Medulla oblongata (tissue), 1 donor: ENCODE results near the gene NUPR1.
"Not testable (repeated sequence)": the region's sequence is repeated elsewhere in the genome, so short reads cannot be mapped to it uniquely, and the experiment has no call there.

Experiments used
- DNase-seq: peaks from one replicate; pipeline ENCODE4 v3.0.0-alpha.2; 2015; ENCODE audit errors: extremely low spot score

The NUPR1 gene

DNA sequence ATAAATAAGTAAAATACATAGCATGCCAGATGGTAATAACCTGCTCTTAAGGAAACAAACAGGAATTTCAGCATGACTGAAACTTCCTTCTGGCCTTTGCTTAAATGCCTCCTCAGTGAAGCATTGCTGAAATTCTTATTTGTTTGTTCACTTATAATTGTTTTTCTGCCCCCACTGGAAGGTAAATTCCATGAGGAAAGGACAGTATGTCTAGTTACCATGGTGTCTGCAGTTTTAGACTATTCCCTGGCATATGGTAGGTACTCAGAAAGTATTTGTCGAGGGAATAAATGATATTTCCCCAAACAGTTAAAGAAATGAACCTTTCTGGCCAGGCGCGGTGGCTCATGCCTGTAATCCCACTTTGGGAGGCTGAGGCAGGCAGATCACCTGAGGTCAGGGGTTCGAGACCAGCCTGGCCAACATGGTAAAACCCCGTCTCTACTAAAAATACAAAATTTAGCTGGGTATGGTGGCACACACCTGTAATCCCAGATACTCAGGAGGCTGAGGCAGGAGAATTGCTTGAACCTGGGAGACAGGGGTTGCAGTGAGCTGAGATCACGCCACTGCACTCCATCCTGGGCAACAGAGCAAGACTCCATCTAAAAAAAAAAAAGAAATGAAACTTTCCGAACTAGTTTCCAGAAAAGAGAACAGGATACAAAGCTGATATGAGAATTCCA, 11.5 kb downstream of the NUPR1 start:
- not testable (repeated sequence) for DNase-seq

DNA sequence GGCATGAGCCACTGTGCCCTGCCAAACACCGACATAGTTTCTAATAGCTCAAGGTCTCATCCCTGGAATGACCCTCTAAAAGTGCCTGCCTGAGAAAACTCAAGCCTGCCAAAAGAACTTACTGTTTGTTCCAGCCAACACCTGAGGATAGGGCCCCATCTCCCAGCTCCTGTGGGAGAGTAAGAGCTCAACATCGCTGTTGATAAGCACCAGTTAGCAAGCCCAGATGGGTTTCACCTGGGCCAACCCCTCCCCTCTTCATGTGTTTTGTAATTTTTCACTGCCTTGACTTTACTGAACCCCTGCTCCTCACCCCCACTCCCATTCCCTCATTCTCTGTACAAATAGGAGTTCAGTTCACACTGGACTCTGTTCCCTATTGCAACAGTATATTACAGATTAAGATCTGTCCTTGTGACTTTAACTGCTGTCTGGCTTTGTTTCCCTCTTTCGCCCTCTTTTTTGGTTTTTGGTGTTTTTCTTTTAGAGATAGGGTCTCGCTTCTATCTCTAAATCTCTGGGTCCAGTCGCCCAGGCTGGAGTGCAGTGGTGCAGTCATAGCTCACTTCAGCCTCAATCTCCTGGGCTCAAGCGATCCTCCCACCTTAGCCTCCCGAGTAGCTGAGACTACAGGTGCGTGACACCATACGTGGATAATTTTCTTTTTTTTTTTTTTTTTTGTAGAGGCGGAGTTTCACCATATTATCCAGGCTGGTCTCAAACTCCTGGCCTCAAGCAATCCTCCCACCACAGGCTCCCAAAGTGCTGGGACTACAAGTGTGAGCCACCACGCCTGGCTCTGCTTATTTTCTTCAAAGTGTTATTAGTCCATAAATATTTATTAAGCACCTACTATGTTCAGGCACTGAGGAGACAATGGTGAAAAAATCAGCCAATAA, 12.3 kb downstream of the NUPR1 start:
- no peak for DNase-seq

DNA sequence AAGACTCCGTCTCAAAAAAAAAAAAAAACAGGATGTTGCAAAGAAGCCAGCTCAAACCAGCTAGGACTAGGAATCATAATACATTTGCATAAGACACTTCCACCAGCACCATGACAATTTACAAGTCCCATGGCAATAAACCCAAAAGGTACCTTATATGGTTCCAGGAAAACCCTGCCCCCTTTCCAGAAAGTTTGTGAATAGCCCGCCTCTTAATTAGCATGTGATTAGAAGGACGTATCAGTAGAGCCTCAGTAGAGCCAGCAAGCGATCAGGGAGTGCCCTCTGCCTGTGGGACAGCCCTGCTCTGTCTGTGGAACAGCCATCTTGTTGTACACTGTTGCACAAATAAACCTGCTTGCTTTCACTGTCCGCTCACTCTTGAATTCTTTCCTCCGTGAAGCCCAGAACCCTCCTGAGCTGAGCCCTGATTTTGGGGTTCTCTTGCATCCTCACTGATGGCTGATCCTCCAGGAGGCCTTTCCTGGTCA, 14.0 kb downstream of the NUPR1 start:
- no peak for DNase-seq

DNA sequence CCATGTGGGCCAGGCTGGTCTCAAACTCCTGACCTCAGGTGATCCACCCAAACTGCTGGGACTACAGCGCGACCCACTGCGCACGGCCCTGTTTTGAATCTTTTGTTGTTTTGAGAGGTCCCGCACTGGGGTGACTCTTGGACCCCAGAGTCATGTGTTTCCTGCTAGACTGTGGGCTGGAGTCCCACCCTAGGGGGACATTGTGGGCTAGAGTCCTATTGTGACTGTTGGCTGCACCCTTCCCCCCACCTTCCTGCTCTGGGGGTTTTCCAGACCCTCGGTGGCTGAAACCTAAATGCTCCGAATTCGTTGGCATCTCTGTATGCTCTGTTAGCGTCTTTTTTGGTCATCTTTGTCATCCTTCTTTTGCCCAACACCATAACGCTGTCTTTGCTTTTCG, 16.0 kb downstream of the NUPR1 start:
- DNase-seq, result no peak

DNA sequence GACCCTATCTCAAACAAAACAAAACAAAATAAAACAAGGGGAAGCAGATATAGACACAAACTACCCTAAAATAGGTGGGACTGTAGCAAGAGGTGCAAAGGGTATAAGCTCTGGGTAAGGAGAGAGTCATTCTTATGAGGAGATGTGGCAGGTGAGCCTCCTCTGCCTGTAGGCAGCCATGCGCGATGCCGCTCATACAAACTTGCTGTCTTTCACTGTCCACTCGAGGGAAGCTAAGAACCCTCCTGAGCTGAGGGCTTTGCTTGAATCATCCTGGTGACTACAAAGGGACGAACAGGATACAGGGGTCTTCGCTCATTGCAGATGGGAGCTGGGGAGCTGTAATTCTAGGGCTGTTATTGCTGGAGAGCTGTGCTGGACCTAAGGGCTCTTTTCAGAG, 17.3 kb downstream of the NUPR1 start:
- no peak for DNase-seq

DNA sequence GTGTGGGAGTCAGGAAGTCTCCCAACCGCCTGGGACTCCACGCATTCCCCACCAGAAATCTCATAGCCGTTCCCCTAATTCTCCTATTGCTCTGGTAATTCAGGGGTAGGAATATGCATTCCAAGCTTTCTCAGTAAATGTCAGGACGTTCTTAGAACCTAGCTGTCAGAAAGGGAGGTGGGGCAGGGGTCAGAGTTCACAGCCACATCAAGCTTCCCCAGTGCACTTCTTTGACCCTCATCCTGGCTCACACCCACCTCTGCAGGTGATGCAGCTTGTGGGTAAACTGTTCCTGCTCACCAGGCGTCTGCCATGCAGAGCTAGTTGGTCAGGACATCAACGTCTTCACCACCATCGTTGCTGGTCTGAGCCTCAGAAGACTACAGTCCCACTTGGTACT, 18.1 kb downstream of the NUPR1 start:
- no peak for DNase-seq

DNA sequence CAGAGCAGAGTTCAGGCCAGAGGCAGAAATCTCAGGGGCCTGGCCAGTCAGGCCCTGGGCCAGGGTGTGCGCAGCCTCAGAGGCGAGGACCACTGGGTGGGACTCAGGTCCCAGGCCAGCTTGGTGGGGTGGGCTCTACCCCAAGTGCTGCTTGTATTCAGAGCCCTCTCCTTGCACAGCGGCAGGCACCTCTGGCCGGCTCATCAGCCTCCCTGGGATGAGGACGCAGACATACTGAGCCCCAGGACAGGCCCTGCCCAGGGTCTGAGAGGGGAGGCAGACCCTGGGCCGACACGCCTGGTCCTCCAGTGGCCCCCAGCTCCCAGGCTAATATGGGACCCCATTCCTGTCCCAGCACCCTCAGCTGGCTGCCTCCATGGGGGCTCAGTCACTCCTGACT, 24.5 kb downstream of the NUPR1 start:
- no peak for DNase-seq

DNA sequence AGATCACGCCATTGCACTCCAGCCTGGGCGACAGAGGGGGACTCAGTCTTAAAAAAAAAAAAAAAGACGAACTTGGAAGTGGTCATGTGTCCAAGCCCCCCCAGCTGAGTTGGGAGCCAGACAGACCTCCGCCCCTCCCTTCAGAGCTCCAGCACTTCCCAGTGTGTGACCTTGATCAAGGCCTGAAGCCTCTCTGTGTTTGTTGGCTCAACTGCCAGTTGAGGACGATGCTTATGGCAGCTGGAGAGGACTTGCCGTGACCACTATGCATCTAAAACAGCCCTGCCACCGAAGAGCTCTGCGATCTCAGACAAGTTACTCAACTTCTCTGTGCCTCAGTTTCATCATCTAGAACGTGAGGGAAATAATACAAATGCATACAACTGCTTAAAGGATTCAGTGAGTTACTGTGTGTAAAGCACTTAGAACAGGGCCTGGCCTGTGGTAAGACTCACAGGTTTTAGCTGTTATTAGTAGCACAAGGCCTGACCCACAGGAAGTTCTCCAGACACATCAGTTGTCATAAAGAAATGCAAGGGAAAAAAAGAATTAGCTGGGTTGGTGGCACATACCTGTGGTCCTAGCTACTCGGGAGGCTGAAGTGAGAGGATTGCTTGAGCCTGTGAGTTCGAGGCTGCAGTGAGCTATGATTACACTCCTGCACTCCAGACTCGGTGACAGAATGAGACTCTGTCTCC, 25.1 kb downstream of the NUPR1 start:
- no peak for DNase-seq

DNA sequence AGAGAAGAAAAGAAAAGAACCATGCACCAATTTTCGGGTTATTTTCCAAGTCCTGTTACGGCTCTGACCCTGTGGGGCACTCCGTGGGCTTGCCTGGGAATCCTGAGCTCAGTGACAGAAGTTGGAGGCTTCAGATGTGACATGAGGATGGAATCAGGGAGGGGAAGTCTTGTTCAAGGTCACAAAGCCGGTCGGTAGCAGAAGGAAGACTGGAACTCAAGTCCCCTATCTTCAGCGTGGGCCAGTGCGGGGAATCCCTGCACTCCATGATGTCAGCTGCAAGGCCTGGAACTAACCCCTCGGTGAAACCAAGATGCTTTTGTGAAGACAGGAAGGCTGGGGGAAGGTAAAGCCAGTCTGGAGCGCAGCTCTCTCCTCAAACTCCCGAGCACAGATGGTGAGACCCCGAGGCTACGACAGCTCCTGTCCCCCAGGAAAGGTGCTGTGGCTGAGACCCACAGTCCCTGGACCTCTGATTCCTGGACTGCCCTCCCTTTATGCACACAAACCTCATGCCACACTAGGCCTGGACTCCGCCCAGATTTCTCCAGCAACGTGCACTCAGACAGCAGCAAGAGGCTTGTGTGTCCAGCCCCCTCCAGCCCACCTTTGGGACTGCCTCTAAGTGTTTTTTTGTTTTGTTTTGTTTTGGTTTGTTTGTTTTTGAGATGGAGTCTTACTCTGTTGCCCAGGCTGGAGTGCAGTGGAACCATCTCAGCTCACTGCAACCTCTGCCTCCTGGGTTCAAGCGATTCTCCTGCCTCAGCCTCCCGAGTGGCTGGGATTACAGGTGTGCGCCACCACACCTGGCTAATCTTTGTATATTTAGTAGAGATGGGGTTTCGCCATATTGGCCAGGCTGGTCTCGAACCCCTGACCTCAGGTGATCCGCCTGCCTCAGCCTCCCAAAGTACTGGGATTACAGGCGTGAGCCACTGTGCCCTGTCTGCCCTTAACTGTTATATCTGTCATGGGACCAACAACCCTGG, 26.7 kb downstream of the NUPR1 start:
- no peak for DNase-seq

DNA sequence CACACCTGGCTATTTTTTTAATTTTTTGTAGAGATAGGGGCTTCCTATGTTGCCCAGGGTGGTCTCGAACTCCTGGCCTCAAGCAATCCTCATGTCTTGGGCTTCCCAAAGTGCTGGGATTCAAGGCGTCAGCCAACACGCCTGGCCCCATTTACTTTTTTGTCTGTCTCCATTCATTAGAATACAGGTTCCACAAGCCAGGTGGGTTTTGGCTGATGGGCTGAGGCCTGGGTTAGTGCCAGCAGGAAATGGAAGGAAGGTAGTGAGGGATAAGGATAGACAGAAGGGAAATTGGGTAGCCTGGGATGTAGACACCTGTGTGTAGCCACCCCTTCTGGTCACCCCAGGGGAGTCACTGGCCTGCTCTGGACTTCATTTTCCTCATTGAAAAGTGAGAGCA, 27.7 kb downstream of the NUPR1 start:
- DNase-seq, result no peak

DNA sequence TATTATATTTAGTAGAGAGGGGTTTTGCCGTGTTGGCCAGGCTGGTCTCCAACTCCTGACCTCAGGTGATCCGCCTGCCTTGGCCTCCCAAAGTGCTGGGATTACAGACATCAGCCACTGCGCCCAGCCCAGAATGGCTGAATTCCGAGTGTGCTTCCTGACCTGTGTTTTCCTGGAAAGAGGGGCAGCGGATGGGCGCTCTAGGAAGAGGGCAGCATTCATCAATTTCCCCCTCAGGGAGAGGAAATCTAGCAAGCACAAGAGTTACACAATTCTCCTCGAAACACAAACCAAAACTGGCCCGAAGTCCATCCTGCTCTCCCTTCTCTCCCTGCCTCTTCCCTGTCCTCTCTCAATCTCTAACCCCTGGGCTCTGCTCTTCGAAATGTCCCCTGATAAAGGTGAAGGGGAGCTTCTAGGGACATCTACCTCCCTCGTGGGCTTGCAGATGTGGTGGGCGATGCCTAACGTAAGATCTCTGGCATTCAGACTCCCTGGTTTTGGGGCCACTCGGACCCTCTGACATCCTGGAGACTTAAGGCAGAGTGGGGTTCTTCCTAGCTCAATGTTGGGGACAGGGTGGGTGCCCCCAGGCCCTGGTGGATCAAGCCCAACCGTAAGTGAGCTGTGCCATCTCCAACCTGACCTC, 33.2 kb downstream of the NUPR1 start:
- no peak for DNase-seq

DNA sequence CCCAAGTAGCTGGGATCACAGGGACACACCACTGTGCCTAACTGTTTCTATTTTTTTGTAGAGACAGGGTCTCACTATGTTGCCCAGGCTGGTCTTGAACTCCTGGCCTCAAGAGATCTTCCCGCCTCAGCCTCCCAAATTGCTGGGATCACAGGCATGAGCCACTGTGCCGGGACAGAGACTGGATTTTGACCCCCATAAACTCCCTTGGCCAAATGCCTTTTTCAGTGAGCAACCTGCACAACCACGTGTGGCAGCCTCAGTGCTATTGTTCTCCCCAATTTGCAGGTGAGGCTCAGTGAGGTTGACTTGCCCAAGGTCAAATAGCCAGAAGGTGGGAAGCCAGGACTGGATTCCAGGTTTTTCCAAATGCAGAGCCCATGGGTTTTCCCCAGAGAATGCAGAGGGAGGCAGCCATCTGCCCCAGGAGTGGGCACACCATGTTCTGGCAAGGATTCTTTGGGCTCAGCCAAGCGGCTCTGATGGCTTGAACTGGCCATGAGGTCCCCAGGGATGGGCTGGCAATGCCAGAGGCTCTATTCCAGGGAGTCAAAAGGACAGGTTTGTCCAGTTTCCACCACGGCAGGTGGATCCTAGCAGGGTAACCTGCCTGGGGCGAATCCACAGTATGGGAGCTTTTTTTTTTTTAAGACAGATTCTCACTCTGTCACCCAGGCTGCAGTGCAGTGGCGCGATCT, 33.9 kb downstream of the NUPR1 start:
- no peak for DNase-seq

DNA sequence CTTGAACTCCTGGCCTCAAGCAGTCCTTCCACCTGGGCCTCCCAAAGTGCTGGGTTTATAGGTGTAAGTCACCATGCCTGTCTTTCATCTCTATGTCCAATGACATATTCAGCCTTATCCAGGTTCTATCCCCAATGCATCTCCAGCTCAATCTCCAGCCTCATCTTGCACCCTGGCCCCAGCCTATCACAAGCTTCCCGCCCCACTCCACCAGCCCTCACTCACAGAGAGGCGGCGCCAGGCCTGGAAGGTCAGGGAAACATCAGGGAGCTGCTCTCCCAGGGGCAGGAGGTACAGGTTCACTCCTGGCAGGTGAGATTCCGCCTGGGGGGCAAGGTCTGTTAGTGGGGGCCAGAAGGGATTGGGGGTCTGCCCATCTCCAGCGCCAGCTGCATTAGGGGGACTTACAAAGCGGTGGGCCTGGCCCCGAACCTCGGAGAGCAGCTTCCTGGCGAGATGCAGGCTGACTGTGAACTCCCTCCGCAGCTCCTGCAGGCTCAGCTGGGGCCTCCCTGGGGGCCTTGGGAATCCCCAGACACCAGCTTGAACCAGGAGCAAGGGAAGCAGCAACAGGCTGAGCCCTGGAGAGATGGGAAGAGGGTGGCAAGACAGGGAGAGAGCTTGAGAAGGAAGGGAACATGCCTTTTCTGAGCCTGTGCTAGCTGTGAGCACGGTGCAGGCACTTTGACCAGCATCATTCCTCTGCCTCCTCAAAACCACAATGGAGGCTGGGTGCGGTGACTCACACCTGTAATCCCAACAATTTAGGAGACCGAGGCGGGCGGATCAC, 35.1 kb downstream of the NUPR1 start:
- DNase-seq, result no peak

DNA sequence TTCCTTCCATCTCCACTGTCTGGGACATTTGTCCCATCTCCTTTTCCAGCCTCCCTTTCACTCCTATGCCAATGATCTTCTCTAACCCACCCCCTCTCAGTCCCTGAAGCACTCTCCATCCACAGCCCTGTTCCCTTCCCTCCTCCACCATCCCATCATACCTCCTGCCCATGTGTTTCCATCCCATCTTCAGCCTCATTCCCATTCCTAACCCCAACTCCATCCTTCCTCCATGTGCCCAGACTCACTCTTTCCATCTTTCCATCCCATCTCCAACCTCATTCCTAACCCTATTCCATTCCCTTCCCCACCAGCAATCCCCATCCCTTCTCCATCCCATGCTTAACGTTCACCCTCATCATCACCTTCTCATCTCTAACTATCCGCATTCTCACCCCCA, 36.5 kb downstream of the NUPR1 start:
- no peak for DNase-seq

DNA sequence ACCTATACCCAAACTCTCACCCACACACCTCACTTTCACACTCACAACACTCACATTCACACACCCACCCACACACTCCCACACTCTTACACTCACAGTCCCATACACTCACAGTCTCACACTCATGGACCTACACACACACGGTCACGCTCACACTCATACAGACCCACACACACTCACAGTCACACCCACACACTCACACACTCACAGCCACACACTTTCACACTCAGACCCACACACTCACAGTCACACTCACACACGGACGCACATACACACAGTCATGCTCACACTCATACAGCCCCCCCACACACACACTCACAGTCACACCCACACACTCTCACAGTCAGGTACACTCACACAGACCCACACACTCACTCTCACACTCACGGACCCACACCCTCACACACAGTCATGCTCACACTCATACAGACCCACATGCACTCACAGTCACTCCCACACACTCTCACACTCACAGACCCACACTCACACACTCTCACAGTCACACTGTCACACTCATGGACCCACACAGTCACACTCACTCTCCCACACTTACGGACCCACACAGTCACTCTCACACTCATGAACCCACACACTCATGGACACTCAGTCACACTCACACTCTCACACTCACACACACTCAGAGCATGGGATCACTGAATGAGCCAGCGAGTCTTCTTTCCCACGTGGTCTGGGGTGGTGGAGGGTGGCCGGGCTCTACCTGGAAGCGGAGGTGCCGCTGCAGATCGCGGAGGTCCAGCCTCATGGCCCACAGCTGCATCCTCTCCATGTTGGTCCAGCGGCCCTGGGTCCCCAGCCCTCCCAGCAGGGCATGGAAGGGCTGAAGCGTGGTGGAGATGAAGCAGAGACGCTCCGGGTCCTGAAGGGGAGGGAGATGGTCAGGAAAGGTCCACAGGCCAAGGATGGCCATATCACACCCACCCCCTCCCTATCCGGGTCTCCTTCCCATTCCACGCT, 37.2 kb downstream of the NUPR1 start:
- DNase-seq, result no peak

DNA sequence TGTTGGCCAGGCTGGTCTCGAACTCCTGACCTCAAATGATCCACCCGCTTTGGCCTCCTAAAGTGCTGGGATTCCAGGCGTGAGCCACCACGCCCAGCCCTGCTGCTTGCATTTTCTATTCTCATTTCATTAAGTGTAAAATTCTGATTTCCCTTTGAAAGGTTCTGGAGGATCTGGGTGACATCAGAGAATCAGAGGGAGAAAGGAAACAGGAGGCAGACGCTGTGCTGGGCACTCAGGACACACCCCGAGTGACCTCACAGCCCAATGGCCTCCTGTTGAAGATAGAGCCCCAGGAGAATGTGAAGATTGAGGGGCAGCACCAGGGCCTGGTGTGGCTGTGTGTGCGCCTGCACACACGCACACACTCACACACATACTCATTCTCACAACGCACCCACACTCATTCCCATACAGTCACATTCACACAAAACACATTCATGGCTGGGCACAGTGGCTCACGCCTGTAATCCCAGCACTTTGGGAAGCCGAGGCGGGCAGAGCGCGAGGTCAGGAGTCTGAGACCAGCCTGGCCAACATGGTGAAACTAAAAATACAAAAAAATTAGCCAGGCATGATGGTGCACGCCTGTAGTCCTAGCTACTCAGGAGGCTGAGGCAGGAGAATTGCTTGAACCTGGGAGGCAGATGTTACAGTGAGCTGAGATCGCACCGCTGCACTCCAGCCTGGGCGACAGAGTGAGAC, 38.1 kb downstream of the NUPR1 start:
- DNase-seq, result not testable (repeated sequence)

DNA sequence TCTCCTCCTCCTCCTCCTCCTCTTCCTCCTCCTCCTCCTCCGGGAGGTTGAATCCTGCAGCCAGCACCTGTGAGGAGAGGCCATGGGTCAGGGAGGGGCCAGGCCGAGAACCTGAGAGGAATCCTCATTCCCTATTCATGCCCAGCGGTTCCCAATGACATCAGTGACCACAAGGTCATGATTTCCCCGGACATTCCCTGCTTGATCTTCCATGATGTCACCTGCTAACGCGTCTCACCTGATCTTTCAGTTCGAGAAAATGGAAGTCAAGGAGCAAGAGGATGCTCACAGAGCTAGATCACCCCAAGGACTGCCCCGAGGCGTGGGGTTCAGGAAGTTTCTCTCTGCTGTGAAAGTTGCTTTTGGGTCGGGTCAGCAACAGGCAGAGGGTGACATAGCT, 38.9 kb downstream of the NUPR1 start:
- no peak for DNase-seq
